Right lobe of liver (tissue), 6 donors: Measurements from ENCODE around the gene SLC19A2. TPM values are rescaled to one million over a fixed set of nuclear protein-coding genes. Genes with fewer than 3 reads are reported as not detected.
"Not testable (repeated sequence)": the region's sequence is repeated elsewhere in the genome, so short reads cannot be mapped to it uniquely, and the experiment has no call there.

Source experiments
- ATAC-seq, 4 donors: fragments of 200-7000 bp; cut with Tn5 transposase; one replicate each; pipeline ENCODE4 v1.9.1; 2020; ENCODE audit warnings: mild to moderate bottlenecking in 4 of 4, moderate library complexity in 4 of 4
- DNase-seq, 3 donors: peaks; one replicate each; pipeline ENCODE4 v3.0.0-alpha.2; 2020
- H3K27ac ChIP-seq, 3 donors: fragments of 200-600 bp; one replicate each; pipeline ENCODE4 v1.8.0; 2022
- H3K27me3 ChIP-seq, 2 donors: fragments of 200-600 bp; one replicate each; pipeline ENCODE4 v1.8.0; 2022
- H3K36me3 ChIP-seq, 4 donors: fragments of 200-600 bp; sonication (generic) in 1 of 4; one replicate each; pipeline versions ENCODE4 v1.5.1 to v1.8.0; 2017 to 2022; ENCODE audit warnings: control low read depth in 1 of 4
- H3K4me1 ChIP-seq, 4 donors: fragments of 200-600 bp; sonication (generic) in 1 of 4; one replicate each; pipeline versions ENCODE4 v1.5.1 to v1.8.0; 2017 to 2022; ENCODE audit warnings: control low read depth in 1 of 4
- H3K4me3 ChIP-seq, 3 donors: fragments of 200-600 bp; one replicate each; pipeline ENCODE4 v1.8.0; 2022
- H3K9me3 ChIP-seq, 4 donors: fragments of 200-600 bp; sonication (generic) in 1 of 4; one replicate each; pipeline versions ENCODE4 v1.5.1 to v1.8.0; 2017 to 2022; ENCODE audit warnings: control low read depth in 1 of 4
- POLR2A ChIP-seq: fragments of 450-650 bp; IDR thresholded peaks from one replicate; pipeline ENCODE4 v1.6.1; 2017; ENCODE audit warnings: antibody characterized with exemption, mild to moderate bottlenecking
- WGBS: methylation state at CpG from one replicate; pipeline ENCODE4 v1.1.6; 2018; ENCODE audit warnings: low coverage, low lambda C conversion rate; ENCODE audit not compliant: insufficient coverage; ENCODE audit errors: missing lambda C conversion rate; 5-methylcytosine and 5-hydroxymethylcytosine counted together
- intact Hi-C, 2 donors: fragments of 100-400 bp; cut with DNase I; formaldehyde crosslinking; loops; one replicate each; pipeline versions ENCODE4 v1.11.2 to v1.14.1; 2022
- long read RNA-seq: library from polyadenylated mRNA; unstranded; transcript quantifications from one replicate; pipeline ENCODE4 v2.0.0, GENCODE V29; 2019
- total RNA-seq, 6 experiments: library from RNA; depleted of rRNA in 2 of 6; stranded (reverse); fragments of >200 nt in 2 of 6; fragmentation: NEBNext Ultra II Directional in 3 of 6; extraction: Animal tissue kit (Norgen Biotek cat#: 25700) in 3 of 6; gene quantifications; one replicate each; pipeline versions ENCODE4 v1.1.0 to v1.2.4, GENCODE V29; 2016 to 2023
- TF ChIP-seq, protein P1 (sequence below), 4 donors: fragments of 200-600 bp in 3 of 4; fragments of 450-650 bp in 1 of 4; IDR thresholded peaks; one replicate each; pipeline versions ENCODE4 v1.5.1 to v1.8.0; 2016 to 2022; ENCODE audit warnings: antibody characterized with exemption in 4 of 4, mild to moderate bottlenecking in 2 of 4
- donor health status: DM: no; HTN: yes; CAD: no.
- donor health status: DM: no; HTN: no; CAD: no.
- donor health status: DM: no; HTN: no; CAD: no.
- donor health status: DM: no; HTN: yes; CAD: no.
- donor health status: DM: no; HTN: yes; CAD: no.

The SLC19A2 gene, protein sequence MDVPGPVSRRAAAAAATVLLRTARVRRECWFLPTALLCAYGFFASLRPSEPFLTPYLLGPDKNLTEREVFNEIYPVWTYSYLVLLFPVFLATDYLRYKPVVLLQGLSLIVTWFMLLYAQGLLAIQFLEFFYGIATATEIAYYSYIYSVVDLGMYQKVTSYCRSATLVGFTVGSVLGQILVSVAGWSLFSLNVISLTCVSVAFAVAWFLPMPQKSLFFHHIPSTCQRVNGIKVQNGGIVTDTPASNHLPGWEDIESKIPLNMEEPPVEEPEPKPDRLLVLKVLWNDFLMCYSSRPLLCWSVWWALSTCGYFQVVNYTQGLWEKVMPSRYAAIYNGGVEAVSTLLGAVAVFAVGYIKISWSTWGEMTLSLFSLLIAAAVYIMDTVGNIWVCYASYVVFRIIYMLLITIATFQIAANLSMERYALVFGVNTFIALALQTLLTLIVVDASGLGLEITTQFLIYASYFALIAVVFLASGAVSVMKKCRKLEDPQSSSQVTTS
- 10 to 100 TPM in 1 of 6 experiments, 1 to 10 TPM in 5; 7.1 to 12.7 (median 8.1) TPM for total RNA-seq
- long read RNA-seq, partial matches to known transcripts, result 1 of 1 reads
- long read RNA-seq, other reads (novel, unspliced or antisense), result 0 of 1 reads

DNA sequence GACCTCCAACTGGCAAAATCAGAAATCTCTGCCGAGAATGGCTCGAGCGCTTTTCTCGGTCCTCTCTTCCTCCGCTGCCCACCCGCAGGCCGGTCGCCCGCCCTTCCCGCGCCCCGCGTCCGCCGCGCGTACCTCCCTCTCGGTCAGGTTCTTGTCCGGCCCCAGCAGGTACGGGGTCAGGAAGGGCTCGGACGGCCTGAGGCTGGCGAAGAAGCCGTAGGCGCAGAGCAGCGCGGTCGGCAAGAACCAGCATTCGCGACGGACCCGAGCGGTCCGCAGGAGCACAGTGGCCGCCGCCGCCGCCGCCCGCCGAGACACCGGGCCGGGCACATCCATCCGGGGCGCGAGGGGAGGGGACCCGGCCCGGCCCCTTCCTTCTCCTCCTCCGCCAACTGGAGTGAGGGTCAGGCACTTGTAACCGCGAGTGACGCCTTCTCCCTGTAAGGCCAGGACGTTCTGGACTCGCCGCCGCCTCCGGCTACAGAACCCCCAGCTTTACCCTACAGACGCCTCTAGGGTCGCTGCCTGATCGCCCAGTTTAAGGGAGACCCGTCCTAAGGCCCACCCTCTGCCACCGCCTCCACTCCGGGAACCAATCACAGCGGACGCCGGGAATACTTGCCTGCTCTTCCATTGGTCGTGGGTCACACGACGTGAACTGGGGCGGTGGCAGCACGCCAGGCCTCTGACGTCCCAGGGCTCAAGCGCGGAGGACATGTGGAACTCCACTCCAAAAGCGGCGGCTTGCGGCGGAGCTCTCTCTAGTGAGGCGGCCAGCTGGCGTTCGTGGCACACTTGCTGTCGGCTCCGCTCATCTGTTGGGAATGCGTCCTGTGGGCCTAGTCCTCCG is at the start of gene SLC19A2:
TSS of gene SLC19A2 (minus strand) at position 514 of the 850 bp plus-strand sequence. CDS start at position 336, 178 bp downstream.
- Histone ChIP-seq H3K4me1 (peaks cover 0 to 42% (median 10%) of the 10 kb centered on the region in 4 donors), H3K27ac (peak within 1 kb of the TSS; percentile 98 to 100 (median 100)), H3K9me3 (no peaks in the 10 kb centered on the region), H3K36me3 (no peaks in the 10 kb centered on the region), H3K4me3 (peak within 1 kb of the TSS; percentile 75 to 88 (median 76)), H3K27me3 (no peaks in the 10 kb centered on the region)
- under 1% methylated on average over 42 of the region's 85 CpGs for WGBS
- ATAC-seq (peak; percentile 92 to 97 (median 92)), DNase-seq (peak; percentile 100)
- intact Hi-C loops, result no loop called here
- TF ChIP-seq POLR2A, result peak; percentile 95
- TF ChIP-seq, protein P1, sequence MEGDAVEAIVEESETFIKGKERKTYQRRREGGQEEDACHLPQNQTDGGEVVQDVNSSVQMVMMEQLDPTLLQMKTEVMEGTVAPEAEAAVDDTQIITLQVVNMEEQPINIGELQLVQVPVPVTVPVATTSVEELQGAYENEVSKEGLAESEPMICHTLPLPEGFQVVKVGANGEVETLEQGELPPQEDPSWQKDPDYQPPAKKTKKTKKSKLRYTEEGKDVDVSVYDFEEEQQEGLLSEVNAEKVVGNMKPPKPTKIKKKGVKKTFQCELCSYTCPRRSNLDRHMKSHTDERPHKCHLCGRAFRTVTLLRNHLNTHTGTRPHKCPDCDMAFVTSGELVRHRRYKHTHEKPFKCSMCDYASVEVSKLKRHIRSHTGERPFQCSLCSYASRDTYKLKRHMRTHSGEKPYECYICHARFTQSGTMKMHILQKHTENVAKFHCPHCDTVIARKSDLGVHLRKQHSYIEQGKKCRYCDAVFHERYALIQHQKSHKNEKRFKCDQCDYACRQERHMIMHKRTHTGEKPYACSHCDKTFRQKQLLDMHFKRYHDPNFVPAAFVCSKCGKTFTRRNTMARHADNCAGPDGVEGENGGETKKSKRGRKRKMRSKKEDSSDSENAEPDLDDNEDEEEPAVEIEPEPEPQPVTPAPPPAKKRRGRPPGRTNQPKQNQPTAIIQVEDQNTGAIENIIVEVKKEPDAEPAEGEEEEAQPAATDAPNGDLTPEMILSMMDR (IDR thresholded peaks at IDR 0.05), result peak in 2 of 4 donors; percentile 24 to 33

DNA sequence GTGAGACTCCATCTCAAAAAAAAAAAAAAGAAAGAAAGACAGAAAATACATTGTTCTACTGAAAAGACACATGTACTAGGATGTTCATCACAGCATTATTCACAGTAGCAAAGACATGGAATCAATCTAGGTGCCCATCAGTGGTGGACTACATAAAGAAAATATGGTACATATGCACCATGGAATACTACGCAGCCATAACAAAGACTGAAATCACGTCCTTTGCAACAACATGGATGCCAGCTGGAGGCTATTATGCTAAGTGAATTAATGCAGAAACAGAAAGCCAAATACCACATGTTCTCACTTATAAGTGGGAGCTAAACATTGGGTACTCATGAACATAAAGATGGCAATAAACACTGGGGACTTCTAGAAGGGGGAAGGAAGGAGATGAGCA is 48.9 kb upstream of the SLC19A2 start:
- H3K36me3 ChIP-seq, result peaks cover 0 to 48% (median 21%) of the 10 kb centered on the region in 4 donors
- no peak overlapping the region for H3K27ac ChIP-seq
- no peak for ATAC-seq
- no peak overlapping the region for H3K4me3 ChIP-seq
- DNase-seq, result no peak
- no peak for TF ChIP-seq POLR2A
- TF ChIP-seq, protein P1 (IDR thresholded peaks at IDR 0.05), result no peak
- H3K27me3 ChIP-seq, result no peaks in the 10 kb centered on the region
- peaks cover 0 to 3% (median 0%) of the 10 kb centered on the region in 4 donors for H3K4me1 ChIP-seq
- intact Hi-C loops, result no loop called here
- WGBS, result 93% methylated on average over 2 of the region's 2 CpGs
- no peaks in the 10 kb centered on the region for H3K9me3 ChIP-seq

DNA sequence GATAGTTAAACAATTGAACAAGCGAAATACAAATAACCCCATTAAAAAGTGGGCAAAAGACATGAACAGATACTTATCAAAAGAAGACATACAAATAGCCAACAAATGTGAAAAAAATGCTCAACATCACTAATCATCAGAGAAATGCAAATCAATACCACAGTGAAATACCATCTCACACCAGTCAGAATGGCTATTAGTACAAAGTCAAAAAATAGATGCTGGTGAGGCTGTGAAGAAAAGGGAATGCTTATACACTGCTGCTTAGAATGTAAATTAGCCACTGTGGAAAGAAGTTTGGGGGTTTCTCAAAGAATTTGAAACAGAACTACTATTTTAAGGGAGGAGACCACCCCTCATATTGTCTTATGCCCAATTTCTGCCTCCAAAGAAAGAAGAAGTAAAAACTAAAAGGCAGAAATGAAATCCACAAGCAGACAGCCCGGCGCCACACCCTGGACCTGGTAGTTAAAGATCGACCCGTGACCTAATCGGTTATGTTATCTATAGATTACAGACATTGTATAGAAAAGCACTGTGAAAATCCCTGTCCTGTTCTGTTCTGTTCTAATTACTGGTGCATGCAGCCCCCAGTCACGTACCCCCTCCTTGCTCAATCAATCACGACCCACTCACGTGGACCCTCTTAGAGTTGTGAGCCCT is 47.9 kb upstream of the SLC19A2 start:
- peaks cover 0 to 58% (median 22%) of the 10 kb centered on the region in 4 donors for H3K36me3 ChIP-seq
- H3K9me3 ChIP-seq, H3K27me3 ChIP-seq, DNase-seq, ATAC-seq, H3K4me3 ChIP-seq, intact Hi-C loops, H3K27ac ChIP-seq, H3K4me1 ChIP-seq: not testable (repeated sequence)
- 93% methylated on average over 3 of the region's 9 CpGs for WGBS

DNA sequence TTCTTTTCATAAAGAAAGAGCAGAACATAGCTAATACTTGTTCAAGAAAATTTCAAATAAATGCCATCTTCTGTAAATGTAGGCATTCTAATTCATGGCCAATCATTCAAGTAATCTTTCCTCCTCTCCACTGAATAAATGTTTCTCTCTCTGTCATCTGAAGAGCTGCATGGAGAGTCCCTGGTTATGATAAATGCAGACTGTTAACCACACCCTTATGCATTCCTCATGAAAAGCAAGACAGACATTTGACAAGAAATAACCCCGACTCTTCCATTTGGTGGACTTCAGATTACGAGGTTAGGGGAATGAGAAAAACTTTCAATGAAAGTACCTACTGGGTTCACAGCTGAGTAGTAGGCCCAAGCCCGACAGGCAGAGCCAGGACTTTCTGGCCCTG is 44.7 kb upstream of the SLC19A2 start:
- Histone ChIP-seq H3K4me1 (peaks cover 0 to 3% (median 0%) of the 10 kb centered on the region in 4 donors), H3K27ac (no peak overlapping the region), H3K9me3 (no peaks in the 10 kb centered on the region), H3K27me3 (no peaks in the 10 kb centered on the region), H3K4me3 (no peak overlapping the region), H3K36me3 (peaks cover 0 to 73% (median 29%) of the 10 kb centered on the region in 4 donors)
- DNase-seq, result no peak
- TF ChIP-seq POLR2A, result no peak
- TF ChIP-seq, protein P1 (IDR thresholded peaks at IDR 0.05), result no peak
- ATAC-seq, result no peak
- intact Hi-C loops, result no loop called here
- WGBS, result 65% methylated on average over 3 of the region's 3 CpGs
